HG02973 (cell line): ENCODE data around the gene ZIC5.

Experiments used
- ATAC-seq: cut with Tn5 transposase; IDR thresholded peaks from one replicate; pipeline ENCODE4 v1.9.1; 2021; ENCODE audit warnings: moderate library complexity; ENCODE audit not compliant: unreplicated experiment

ZIC5 gene

GRCh38 chr13:99941086-99941485 is 30.5 kb downstream of the ZIC5 start:
- ATAC-seq, result no peak

GRCh38 chr13:99938635-99939034 is 32.9 kb downstream of the ZIC5 start:
- no peak for ATAC-seq

GRCh38 chr13:99935772-99936171 is 35.8 kb downstream of the ZIC5 start:
- no peak for ATAC-seq

- ATAC-seq, result no peak
Observed at GRCh38 chr13:99932912-99933311, 38.7 kb downstream of the ZIC5 start.

- ATAC-seq, result no peak
Observed at GRCh38 chr13:99930925-99931324, 40.6 kb downstream of the ZIC5 start.

GRCh38 chr13:99929866-99930265 is 41.7 kb downstream of the ZIC5 start:
- ATAC-seq, result no peak

GRCh38 chr13:99926014-99926731 is 45.4 kb downstream of the ZIC5 start:
- ATAC-seq, result no peak

- ATAC-seq, result no peak
Observed at GRCh38 chr13:99923877-99924582, 47.5 kb downstream of the ZIC5 start.

GRCh38 chr13:99922631-99923404 is 48.7 kb downstream of the ZIC5 start:
- ATAC-seq, result no peak

- ATAC-seq, result no peak
Observed at GRCh38 chr13:99919132-99919531, 52.4 kb downstream of the ZIC5 start.

GRCh38 chr13:99916366-99917103 is 55.0 kb downstream of the ZIC5 start:
- peak; percentile 76 for ATAC-seq

GRCh38 chr13:99913167-99913566 is 58.4 kb downstream of the ZIC5 start:
- no peak for ATAC-seq
